A549 (cell line): ENCODE measurements around the gene RIN3. TPM values are rescaled to one million over a fixed set of nuclear protein-coding genes. Genes with fewer than 3 reads are reported as not detected.

Experiments
- ATAC-seq, 2 experiments: fragments of 200-7000 bp in 1 of 2; fragments of >200 bp in 1 of 2; cut with Nextera tagmentation in 1 of 2; cut with Tn5 transposase in 1 of 2; 3 replicates each; pipeline versions ENCODE4 v1.8.0 to v1.9.1; 2018 to 2020; ENCODE audit warnings: mild to moderate bottlenecking in 1 of 2, moderate library complexity in 1 of 2
- CTCF ChIA-PET: fragments of 300-600 bp; sonication (Branson Sonifier 250); formaldehyde crosslinking; extraction: SDS; loops from one replicate; lab custom pipeline; 2021; ENCODE audit warnings: antibody characterized with exemption, inconsistent platforms; lab: Yijun Ruan, JAX
- POLR2A ChIA-PET: fragments of 350-600 bp; formaldehyde crosslinking; extraction: SDS; loops from one replicate; lab custom pipeline; 2021; ENCODE audit warnings: antibody characterized with exemption, inconsistent platforms; lab: Yijun Ruan, JAX
- DNase-seq, 2 experiments: peaks; one replicate each; pipeline versions ENCODE4 v3.0.0 to v3.0.0-alpha.2; 2011 to 2016; ENCODE audit warnings: low read depth in 1 of 2, low spot score in 1 of 2
- FAIRE-seq: peaks from 2 replicates; lab custom pipeline; 2011; peaks lifted over from hg19 to GRCh38; lab: Jason Lieb, UNC
- H3K27ac ChIP-seq, 2 experiments: fragments of >200 bp; sonication (Bioruptor Twin); formaldehyde crosslinking; 3 replicates each; pipeline ENCODE4 v1.5.1; 2016 to 2017
- H3K4me1 ChIP-seq: fragments of >200 bp; sonication (Bioruptor Twin); formaldehyde crosslinking; 3 replicates; pipeline ENCODE4 v1.6.1; 2016
- H3K4me2 ChIP-seq: fragments of >200 bp; sonication (Bioruptor Twin); formaldehyde crosslinking; 3 replicates; pipeline ENCODE4 v1.6.1; 2016
- H3K4me3 ChIP-seq: fragments of >200 bp; sonication (Bioruptor Twin); formaldehyde crosslinking; 3 replicates; pipeline ENCODE4 v1.5.1; 2016
- H3K9me3 ChIP-seq: fragments of >200 bp; sonication (Bioruptor Twin); formaldehyde crosslinking; 3 replicates; pipeline ENCODE4 v1.6.1; 2016
- CBX2 ChIP-seq: fragments of 200-600 bp; sonication (generic); IDR thresholded peaks from 2 replicates; pipeline ENCODE4 v1.6.1; 2016; ENCODE audit warnings: low read depth, mild to moderate bottlenecking, borderline replicate concordance
- ELK1 ChIP-seq: fragments of 150-350 bp; IDR thresholded peaks from 2 replicates; pipeline ENCODE4 v1.6.1; 2014; ENCODE audit warnings: low read depth, mild to moderate bottlenecking, low read length
- FOSL2 ChIP-seq, 2 experiments: fragments of 450-650 bp in 1 of 2; fragments of >200 bp in 1 of 2; sonication (Bioruptor Twin) in 1 of 2; formaldehyde crosslinking; IDR thresholded peaks; 2 replicates each; pipeline versions ENCODE4 v1.5.0 to v1.6.1; 2016 to 2020; ENCODE audit warnings: mild to moderate bottlenecking in 1 of 2, moderate library complexity in 1 of 2
- FOXS1 ChIP-seq: fragments of 250-450 bp; sonication (Bioruptor Pico); IDR thresholded peaks from 2 replicates; pipeline ENCODE4 v1.5.0; 2020; ENCODE audit warnings: mild to moderate bottlenecking, moderate library complexity
- HES2 ChIP-seq: fragments of >200 bp; sonication (Bioruptor Twin); formaldehyde crosslinking; IDR thresholded peaks from 2 replicates; pipeline ENCODE4 v1.6.1; 2016
- HEYL ChIP-seq: fragments of 250-450 bp; sonication (Bioruptor Pico); IDR thresholded peaks from 2 replicates; pipeline ENCODE4 v1.8.0; 2021; ENCODE audit warnings: mild to moderate bottlenecking, moderate library complexity
- HMGXB4 ChIP-seq: fragments of 250-450 bp; sonication (Bioruptor Pico); IDR thresholded peaks from 2 replicates; pipeline ENCODE4 v1.5.0; 2021; ENCODE audit warnings: mild to moderate bottlenecking, moderate library complexity, borderline replicate concordance
- HOXA7 ChIP-seq: fragments of 250-450 bp; sonication (Bioruptor Pico); IDR thresholded peaks from 2 replicates; pipeline ENCODE4 v1.5.0; 2020; ENCODE audit warnings: mild to moderate bottlenecking, moderate library complexity
- HOXB5 ChIP-seq: fragments of 250-450 bp; sonication (Bioruptor Pico); IDR thresholded peaks from 2 replicates; pipeline ENCODE4 v1.5.0; 2020; ENCODE audit warnings: mild to moderate bottlenecking, moderate library complexity
- MAZ ChIP-seq: fragments of 150-350 bp; IDR thresholded peaks from 2 replicates; pipeline ENCODE4 v1.6.1; 2014; ENCODE audit warnings: antibody characterized with exemption, low read depth, low read length, borderline replicate concordance
- NFE2L2 ChIP-seq: fragments of 150-350 bp; conservative IDR thresholded peaks from 2 replicates; pipeline ENCODE4 v1.6.1; 2014; ENCODE audit warnings: low read length
- NPAS2 ChIP-seq: fragments of 250-450 bp; sonication (Bioruptor Pico); IDR thresholded peaks from 2 replicates; pipeline ENCODE4 v1.8.0; 2022; ENCODE audit warnings: mild to moderate bottlenecking, moderate library complexity, borderline replicate concordance
- NR3C1 ChIP-seq: fragments of >200 bp; sonication (Bioruptor Twin); formaldehyde crosslinking; IDR thresholded peaks from 3 replicates; pipeline ENCODE4 v1.6.1; 2017
- PHF8 ChIP-seq: fragments of 200-600 bp; sonication (generic); IDR thresholded peaks from 2 replicates; pipeline ENCODE4 v1.6.1; 2016; ENCODE audit warnings: low read depth, mild to moderate bottlenecking, antibody characterized with exemption, moderate library complexity, borderline replicate concordance
- POLR2A ChIP-seq: IDR thresholded peaks from 2 replicates; pipeline ENCODE4 v1.6.1; 2012; ENCODE audit warnings: mild to moderate bottlenecking, low read length
- POLR2AphosphoS2 ChIP-seq: conservative IDR thresholded peaks from 2 replicates; pipeline ENCODE4 v1.6.1; 2012; ENCODE audit warnings: low read length, improper control_type of control experiment, inconsistent platforms
- RFX5 ChIP-seq: fragments of 450-650 bp; IDR thresholded peaks from 2 replicates; pipeline ENCODE4 v1.7.1; 2014; ENCODE audit warnings: antibody characterized with exemption, mild to moderate bottlenecking, moderate library complexity
- RNF2 ChIP-seq: fragments of 200-600 bp; sonication (generic); IDR thresholded peaks from 2 replicates; pipeline ENCODE4 v1.6.1; 2016; ENCODE audit warnings: low read depth, mild to moderate bottlenecking, antibody characterized with exemption, moderate library complexity, borderline replicate concordance
- ZFP36 ChIP-seq: fragments of 450-650 bp; IDR thresholded peaks from 2 replicates; pipeline ENCODE4 v1.6.1; 2014; ENCODE audit warnings: borderline replicate concordance; ENCODE audit not compliant: partially characterized antibody
- ZSCAN20 ChIP-seq: fragments of 250-450 bp; sonication (Bioruptor Pico); IDR thresholded peaks from 2 replicates; pipeline ENCODE4 v1.8.0; 2022; ENCODE audit warnings: mild to moderate bottlenecking, moderate library complexity
- WGBS: methylation state at CpG from one replicate; pipeline ENCODE4 v1.1.6; 2017; ENCODE audit errors: missing lambda C conversion rate; 5-methylcytosine and 5-hydroxymethylcytosine counted together
- polyA plus RNA-seq, 4 experiments: library from polyadenylated mRNA; depleted of rRNA in 3 of 4; stranded (reverse); fragments of >200 nt; fragmentation: RNase III in 1 of 4; extraction: RNeasy Plus Mini Kit Qiagen cat#74134 plus additional on column Dnase treatment in 1 of 4; gene quantifications; 2 replicates in 3 of 4; 3 replicates in 1 of 4; pipeline ENCODE4 v1.2.3, GENCODE V29; 2011 to 2017

The RIN3 gene
- polyA plus RNA-seq, 2 of the 4 experiments (the other 2 are of a cell fraction), result 5.6 to 14.5 TPM

GRCh38 chr14:92670160-92670559 lies 156.6 kb downstream of the RIN3 start:
- ChIA-PET CTCF (interaction anchor here (0.9 to 1.6 kb wide), 5 partner anchors 11 to 20 kb away, joined by 4 to 10 read pairs (median 6); no protein-coding TSS in a partner anchor), POLR2A (no interaction called here)
- TF ChIP-seq POLR2A (no peak), MAZ (no peak), HES2 (no peak), POLR2AphosphoS2 (no peak), NFE2L2 (no peak), HMGXB4 (CRISPR knock-in tag) (no peak), ZSCAN20 (CRISPR knock-in tag) (no peak), FOSL2 (IDR thresholded peaks at IDR 0.05) (no peak), FOSL2 (CRISPR knock-in tag; IDR thresholded peaks at IDR 0.05) (no peak), RFX5 (no peak)
- WGBS, result 82% methylated on average over 4 of the region's 4 CpGs
- Histone ChIP-seq H3K4me3 (no peak overlapping the region), H3K4me2 (no peak overlapping the region; the same call in 2 of the 3 replicates), H3K9me3 (no peaks in the 10 kb centered on the region), H3K4me1 (0 out of 3 replicates have a peak, but pooled peaks cover 6% of the 10 kb centered on the region), H3K27ac (peak overlapping the region in 1 of 2 experiments; percentile 36; a peak in 2 of 6 replicates)
- ATAC-seq (0 out of 6 replicates have a peak, but pooled peaks of 1 of the 2 experiments have one; percentile 12), DNase-seq (peak in 1 of 2 experiments; percentile 33), FAIRE-seq (no peak)

- peak overlapping the region in 1 of 2 experiments; percentile 36; a peak in 1 of 6 replicates for H3K27ac ChIP-seq
- no peak overlapping the region for H3K4me3 ChIP-seq
- ATAC-seq, result no peak
- no peak for FAIRE-seq
- H3K4me2 ChIP-seq, result no peak overlapping the region
- TF ChIP-seq RNF2 (no peak), ZFP36 (peak; percentile 20)
- H3K4me1 ChIP-seq, result 0 out of 3 replicates have a peak, but pooled peaks cover 6% of the 10 kb centered on the region
- no peaks in the 10 kb centered on the region for H3K9me3 ChIP-seq
- POLR2A ChIA-PET, result no interaction called here
- 95% methylated on average over 9 of the region's 9 CpGs for WGBS
- CTCF ChIA-PET, result interaction anchor here (0.9 to 1.6 kb wide), 5 partner anchors 11 to 19 kb away, joined by 4 to 10 read pairs (median 6); no protein-coding TSS in a partner anchor
- DNase-seq, result no peak
Measured at GRCh38 chr14:92670643-92671366, 157.2 kb downstream of the RIN3 start.

- Histone ChIP-seq H3K27ac (no peak overlapping the region), H3K4me3 (no peak overlapping the region), H3K4me1 (0 out of 3 replicates have a peak, but pooled peaks cover 6% of the 10 kb centered on the region), H3K9me3 (no peaks in the 10 kb centered on the region)
- ChIA-PET CTCF (interaction anchor here (0.7 to 3.1 kb wide), 4 partner anchors 13 to 73 kb away, joined by 3 to 21 read pairs (median 5); no protein-coding TSS in a partner anchor), POLR2A (no interaction called here)
- ATAC-seq (no peak), FAIRE-seq (no peak), DNase-seq (no peak)
- 79% methylated on average over 19 of the region's 19 CpGs for WGBS
- TF ChIP-seq CBX2 (no peak), NR3C1 (no peak), HEYL (CRISPR knock-in tag) (no peak), ELK1 (no peak), HES2 (no peak), FOXS1 (no peak), PHF8 (no peak), HOXA7 (CRISPR knock-in tag) (no peak), NPAS2 (CRISPR knock-in tag) (no peak), HOXB5 (no peak), FOSL2 (IDR thresholded peaks at IDR 0.05) (no peak), FOSL2 (CRISPR knock-in tag; IDR thresholded peaks at IDR 0.05) (no peak)
- TF ChIP-seq, all 56 proteins: peak for 0
- H3K4me2 ChIP-seq, result no peak overlapping the region
Measured at GRCh38 chr14:92673601-92674150, 160.1 kb downstream of the RIN3 start.
